Measurements from ENCODE around the gene GRIN1. TPM values are rescaled to one million over a fixed set of nuclear protein-coding genes. Genes with fewer than 3 reads are reported as not detected.

Gene GRIN1
- total RNA-seq, 1 experiment from 2014 or later, result not detected

- Histone ChIP-seq H3K27ac (ENCODE audit: low read length) (no peak overlapping the region), H3K36me3 (ENCODE audit: insufficient read depth, low read length) (no peaks in the 10 kb centered on the region), H3K9ac (ENCODE audit: low read length) (no peak overlapping the region), H2AFZ (ENCODE audit: low read length) (no peak overlapping the region), H3K4me2 (ENCODE audit: low read depth, low read length, poor library complexity, severe bottlenecking) (no peak overlapping the region), H3K79me2 (ENCODE audit: low read length) (peaks cover 5% of the 10 kb centered on the region; the same call in 1 of the 2 replicates), H3K4me3 (ENCODE audit: low read length) (no peak overlapping the region), H3K9me2 (replicated peaks; ENCODE audit: insufficient read depth, low read length) (no peaks in the 10 kb centered on the region), H3K27me3 (ENCODE audit: low read length) (no peaks in the 10 kb centered on the region), H3K9me3 (ENCODE audit: low read length) (no peaks in the 10 kb centered on the region), H4K20me1 (ENCODE audit: insufficient read depth, low read depth, low read length) (0 out of 2 replicates have a peak, but pooled peaks cover 3% of the 10 kb centered on the region), H3K4me1 (ENCODE audit: low read length) (peaks cover 21% of the 10 kb centered on the region)
- DNase-seq, result no peak
Observed at GRCh38 chr9:137110911-137111787, 27.8 kb upstream of the GRIN1 start.

- Histone ChIP-seq H3K36me3 (ENCODE audit: insufficient read depth, low read length) (no peaks in the 10 kb centered on the region), H2AFZ (ENCODE audit: low read length) (no peak overlapping the region)
Observed at GRCh38 chr9:137111788-137112563, 27.0 kb upstream of the GRIN1 start.

GRCh38 chr9:137112564-137113384 lies 26.2 kb upstream of the GRIN1 start:
- peak overlapping the region; percentile 66; the same call in 1 of the 2 replicates for H3K9ac ChIP-seq (ENCODE audit: low read length)
- H3K4me3 ChIP-seq (ENCODE audit: low read length), result peak overlapping the region; percentile 49; the same call in 1 of the 2 replicates
- no peaks in the 10 kb centered on the region for H3K9me3 ChIP-seq (ENCODE audit: low read length)
- H3K4me1 ChIP-seq (ENCODE audit: low read length), result peaks cover 21% of the 10 kb centered on the region
- no peak overlapping the region for H2AFZ ChIP-seq (ENCODE audit: low read length)
- no peaks in the 10 kb centered on the region for H3K9me2 ChIP-seq (replicated peaks; ENCODE audit: insufficient read depth, low read length)
- H3K79me2 ChIP-seq (ENCODE audit: low read length), result peaks cover 5% of the 10 kb centered on the region; the same call in 1 of the 2 replicates
- peak overlapping the region; percentile 56 for H3K4me2 ChIP-seq (ENCODE audit: low read depth, low read length, poor library complexity, severe bottlenecking)
- H3K27me3 ChIP-seq (ENCODE audit: low read length), result no peaks in the 10 kb centered on the region
- no peak for DNase-seq
- H4K20me1 ChIP-seq (ENCODE audit: insufficient read depth, low read depth, low read length), result 0 out of 2 replicates have a peak, but pooled peaks cover 3% of the 10 kb centered on the region
- no peak overlapping the region for H3K27ac ChIP-seq (ENCODE audit: low read length)
- no peaks in the 10 kb centered on the region for H3K36me3 ChIP-seq (ENCODE audit: insufficient read depth, low read length)

More at GRCh38 chr9:137111788-137112563, 27.0 kb upstream of the GRIN1 start:
- Histone ChIP-seq H3K9ac (ENCODE audit: low read length) (no peak overlapping the region), H3K27me3 (ENCODE audit: low read length) (no peaks in the 10 kb centered on the region), H3K9me2 (replicated peaks; ENCODE audit: insufficient read depth, low read length) (no peaks in the 10 kb centered on the region), H3K27ac (ENCODE audit: low read length) (no peak overlapping the region), H3K4me2 (ENCODE audit: low read depth, low read length, poor library complexity, severe bottlenecking) (no peak overlapping the region), H3K79me2 (ENCODE audit: low read length) (peaks cover 5% of the 10 kb centered on the region; the same call in 1 of the 2 replicates), H4K20me1 (ENCODE audit: insufficient read depth, low read depth, low read length) (0 out of 2 replicates have a peak, but pooled peaks cover 3% of the 10 kb centered on the region), H3K9me3 (ENCODE audit: low read length) (no peaks in the 10 kb centered on the region), H3K4me1 (ENCODE audit: low read length) (peaks cover 21% of the 10 kb centered on the region), H3K4me3 (ENCODE audit: low read length) (no peak overlapping the region)
- no peak for DNase-seq

- peaks cover 21% of the 10 kb centered on the region for H3K4me1 ChIP-seq (ENCODE audit: low read length)
- peak; percentile 72 for DNase-seq
- no peak overlapping the region for H3K27ac ChIP-seq (ENCODE audit: low read length)
- H3K4me3 ChIP-seq (ENCODE audit: low read length), result peak overlapping the region; percentile 49; the same call in 1 of the 2 replicates
- peaks cover 5% of the 10 kb centered on the region; the same call in 1 of the 2 replicates for H3K79me2 ChIP-seq (ENCODE audit: low read length)
- no peaks in the 10 kb centered on the region for H3K36me3 ChIP-seq (ENCODE audit: insufficient read depth, low read length)
- peak overlapping the region; percentile 56 for H3K4me2 ChIP-seq (ENCODE audit: low read depth, low read length, poor library complexity, severe bottlenecking)
- no peak overlapping the region for H2AFZ ChIP-seq (ENCODE audit: low read length)
- peak overlapping the region; percentile 66 for H3K9ac ChIP-seq (ENCODE audit: low read length)
- H3K9me2 ChIP-seq (replicated peaks; ENCODE audit: insufficient read depth, low read length), result no peaks in the 10 kb centered on the region
- H3K27me3 ChIP-seq (ENCODE audit: low read length), result no peaks in the 10 kb centered on the region
- H3K9me3 ChIP-seq (ENCODE audit: low read length), result no peaks in the 10 kb centered on the region
- 0 out of 2 replicates have a peak, but pooled peaks cover 3% of the 10 kb centered on the region for H4K20me1 ChIP-seq (ENCODE audit: insufficient read depth, low read depth, low read length)
Observed at GRCh38 chr9:137113385-137114159, 25.4 kb upstream of the GRIN1 start.

- Histone ChIP-seq H3K36me3 (ENCODE audit: insufficient read depth, low read length) (no peaks in the 10 kb centered on the region), H3K9ac (ENCODE audit: low read length) (peak overlapping the region; percentile 81), H3K4me1 (ENCODE audit: low read length) (peaks cover 26% of the 10 kb centered on the region), H3K4me3 (ENCODE audit: low read length) (peak overlapping the region; percentile 82), H4K20me1 (ENCODE audit: insufficient read depth, low read depth, low read length) (no peaks in the 10 kb centered on the region), H3K27ac (ENCODE audit: low read length) (no peak overlapping the region), H3K79me2 (ENCODE audit: low read length) (peaks cover 5% of the 10 kb centered on the region; the same call in 1 of the 2 replicates), H3K27me3 (ENCODE audit: low read length) (no peaks in the 10 kb centered on the region), H3K9me2 (replicated peaks; ENCODE audit: insufficient read depth, low read length) (no peaks in the 10 kb centered on the region), H3K9me3 (ENCODE audit: low read length) (no peaks in the 10 kb centered on the region), H3K4me2 (ENCODE audit: low read depth, low read length, poor library complexity, severe bottlenecking) (peak overlapping the region; percentile 78), H2AFZ (ENCODE audit: low read length) (no peak overlapping the region)
- no peak for DNase-seq
Observed at GRCh38 chr9:137114220-137114612, 24.7 kb upstream of the GRIN1 start.

- Histone ChIP-seq H2AFZ (ENCODE audit: low read length) (no peak within 1 kb of the TSS), H3K9me3 (ENCODE audit: low read length) (no peaks in the 10 kb centered on the region), H4K20me1 (ENCODE audit: insufficient read depth, low read depth, low read length) (no peaks in the 10 kb centered on the region), H3K4me3 (ENCODE audit: low read length) (peak within 1 kb of the TSS; percentile 82), H3K4me2 (ENCODE audit: low read depth, low read length, poor library complexity, severe bottlenecking) (peak within 1 kb of the TSS; percentile 78), H3K9me2 (replicated peaks; ENCODE audit: insufficient read depth, low read length) (no peaks in the 10 kb centered on the region), H3K79me2 (ENCODE audit: low read length) (peaks cover 5% of the 10 kb centered on the region; the same call in 1 of the 2 replicates), H3K36me3 (ENCODE audit: insufficient read depth, low read length) (no peaks in the 10 kb centered on the region), H3K27me3 (ENCODE audit: low read length) (no peaks in the 10 kb centered on the region), H3K27ac (ENCODE audit: low read length) (no peak within 1 kb of the TSS), H3K9ac (ENCODE audit: low read length) (peak within 1 kb of the TSS; percentile 81), H3K4me1 (ENCODE audit: low read length) (peaks cover 28% of the 10 kb centered on the region)
- peak; percentile 90 for DNase-seq
Observed at GRCh38 chr9:137114613-137115393, 24.2 kb upstream of the GRIN1 start, which contains the start of gene DPP7. Gene DPP7 (minus strand): TSS chr9:137114733. CDS start chr9:137114713, 20 bp downstream.

Measured in Karpas-422 (cell line).